GM19238 (cell line): Measurements from ENCODE around the gene ADCY1.
"Not testable (repeated sequence)": the region's sequence is repeated elsewhere in the genome, so short reads cannot be mapped to it uniquely, and the experiment has no call there.

Experiments
- DNase-seq: peaks from one replicate; pipeline ENCODE4 v3.0.0; 2011; ENCODE audit warnings: low spot score; ENCODE audit not compliant: insufficient read length

The ADCY1 gene

GRCh38 chr7:45573661-45574415, at the start of gene ADCY1:
ADCY1 (plus strand) TSS chr7:45574368; CDS start chr7:45574544, 176 bp downstream.
- no peak for DNase-seq

DNA sequence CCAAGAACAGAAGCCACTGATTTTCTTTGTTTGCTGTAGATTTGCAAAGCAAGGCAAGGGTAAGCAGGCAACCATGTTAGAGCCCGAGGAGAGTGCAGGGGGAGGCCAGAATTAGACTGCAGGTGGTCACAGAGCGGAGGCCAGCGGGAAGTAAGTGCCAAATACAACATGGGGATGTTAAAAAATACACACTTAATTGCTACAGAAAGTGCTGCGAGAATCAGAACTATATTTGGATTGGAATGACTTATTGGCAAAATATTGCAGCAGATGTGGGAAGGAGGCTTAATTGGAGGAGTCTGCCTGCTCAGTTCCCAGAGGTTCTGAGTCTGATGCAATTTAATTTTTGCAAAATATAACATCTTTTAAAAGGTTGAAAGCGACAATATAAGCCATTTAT, 49.7 kb upstream of the ADCY1 start:
- DNase-seq = no peak

GRCh38 chr7:45525057-45525456, 49.1 kb upstream of the ADCY1 start:
- no peak for DNase-seq

- no peak for DNase-seq
These were observed 30.7 kb upstream of the ADCY1 start for GRCh38 chr7:45543473-45543872.

GRCh38 chr7:45545105-45545710, 29.0 kb upstream of the ADCY1 start:
- DNase-seq = not testable (repeated sequence)

DNA sequence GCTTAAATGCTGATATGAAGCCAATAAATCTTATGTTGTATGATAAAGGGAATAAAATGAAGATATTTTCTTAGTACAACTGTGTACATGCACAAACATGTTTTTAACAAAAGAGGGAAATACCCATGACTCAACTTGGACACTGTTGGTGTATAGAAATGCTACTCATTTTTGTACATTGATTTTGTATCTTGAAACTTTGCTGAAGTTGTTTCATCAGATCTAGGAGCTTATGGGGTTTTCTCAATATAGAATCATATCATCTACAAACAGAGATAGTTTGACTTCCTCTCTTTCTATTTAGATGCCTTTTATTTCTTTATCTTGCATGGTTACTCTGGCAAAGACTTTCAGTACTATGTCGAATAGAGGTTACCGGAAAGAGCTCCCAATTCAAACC, 25.3 kb upstream of the ADCY1 start:
- not testable (repeated sequence) for DNase-seq

DNA sequence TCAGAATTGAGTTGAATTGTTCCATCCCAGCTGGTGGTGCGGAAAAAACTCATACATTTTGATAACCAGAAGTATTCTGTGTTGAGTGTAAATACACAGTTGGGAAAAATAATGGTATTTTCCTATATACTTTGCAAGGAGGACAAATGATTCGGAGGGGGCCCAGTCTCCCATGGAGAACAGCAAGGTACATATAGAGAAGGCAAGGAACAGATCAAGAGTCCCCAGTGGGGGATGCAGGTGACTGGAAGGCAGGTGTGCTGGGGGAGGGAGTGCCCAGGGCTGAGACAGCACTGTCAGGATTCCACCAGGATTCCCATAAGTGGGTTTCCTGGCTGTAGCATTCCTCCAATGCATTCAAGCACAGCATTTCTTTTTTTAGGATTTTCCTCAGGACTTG, 10.8 kb upstream of the ADCY1 start:
- DNase-seq = no peak

DNA sequence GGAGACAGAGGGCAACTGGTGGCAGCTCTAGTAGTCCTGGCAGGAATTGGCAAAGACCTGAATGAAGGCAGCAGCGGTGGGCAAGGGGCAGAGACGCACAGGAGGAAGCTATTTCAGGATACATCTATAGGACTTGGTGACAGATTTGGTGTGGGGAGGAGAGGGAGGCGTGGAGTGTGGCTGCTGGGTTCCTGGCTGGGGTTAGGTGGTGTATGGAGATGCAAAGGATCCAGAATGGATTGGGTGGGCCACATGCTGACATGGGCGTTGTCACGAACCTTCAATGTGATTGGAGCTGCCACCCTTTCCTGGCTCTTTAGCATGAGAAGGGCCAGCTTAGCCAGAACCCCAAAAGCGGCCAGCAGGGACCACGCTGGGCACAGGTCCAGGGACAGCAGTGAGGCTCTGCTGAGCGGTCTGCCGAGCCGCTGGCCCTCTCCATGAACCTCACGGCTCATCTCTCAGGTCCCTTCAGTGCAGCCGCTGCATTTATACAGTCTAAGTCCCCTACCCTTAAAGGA, 10.2 kb upstream of the ADCY1 start:
- no peak for DNase-seq

DNA sequence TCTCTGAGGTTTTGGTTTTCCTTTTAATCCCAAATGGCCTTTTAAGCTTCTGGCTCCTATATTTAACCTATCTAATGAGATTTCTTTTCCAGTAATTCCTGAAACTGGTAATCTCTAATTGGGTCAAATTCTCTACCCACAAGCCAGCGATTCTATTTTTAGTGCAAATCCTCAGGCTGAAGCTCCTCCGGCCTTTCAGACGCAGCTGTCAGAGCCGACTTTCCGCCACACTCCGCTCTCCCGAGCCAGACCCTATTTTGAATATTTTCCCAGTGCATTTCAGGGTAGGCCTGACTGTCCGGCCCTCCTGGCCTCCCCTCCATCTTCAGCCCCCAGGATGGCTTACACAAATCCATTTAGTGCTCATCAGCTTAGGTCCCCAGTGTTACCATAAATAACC, 9.7 kb upstream of the ADCY1 start:
- DNase-seq = no peak

- DNase-seq = no peak
These were observed 9.2 kb upstream of the ADCY1 start for GRCh38 chr7:45564886-45565455.

GRCh38 chr7:45566386-45566785, 7.8 kb upstream of the ADCY1 start:
- no peak for DNase-seq

- DNase-seq = no peak
These were observed 7.2 kb upstream of the ADCY1 start for GRCh38 chr7:45566961-45567360.

DNA sequence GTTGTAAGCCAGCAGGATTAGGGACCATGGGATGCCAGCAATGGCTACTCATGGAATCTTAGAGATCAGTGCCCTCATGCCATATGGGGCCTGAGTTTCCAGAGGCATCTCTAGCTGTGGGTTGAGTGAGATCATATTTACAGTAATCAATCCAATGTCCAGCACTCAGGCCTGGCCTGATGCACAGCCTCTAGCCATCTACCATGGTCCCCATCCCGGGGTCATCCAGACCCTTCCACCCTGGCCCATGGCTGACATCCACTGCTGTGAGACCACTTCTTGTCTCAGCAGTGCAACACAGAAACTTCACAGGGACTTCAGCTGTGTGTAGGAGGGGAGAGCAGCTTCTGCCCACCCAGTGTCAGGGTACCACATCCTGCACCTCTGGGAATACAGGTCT, 6.5 kb upstream of the ADCY1 start:
- DNase-seq = no peak

DNA sequence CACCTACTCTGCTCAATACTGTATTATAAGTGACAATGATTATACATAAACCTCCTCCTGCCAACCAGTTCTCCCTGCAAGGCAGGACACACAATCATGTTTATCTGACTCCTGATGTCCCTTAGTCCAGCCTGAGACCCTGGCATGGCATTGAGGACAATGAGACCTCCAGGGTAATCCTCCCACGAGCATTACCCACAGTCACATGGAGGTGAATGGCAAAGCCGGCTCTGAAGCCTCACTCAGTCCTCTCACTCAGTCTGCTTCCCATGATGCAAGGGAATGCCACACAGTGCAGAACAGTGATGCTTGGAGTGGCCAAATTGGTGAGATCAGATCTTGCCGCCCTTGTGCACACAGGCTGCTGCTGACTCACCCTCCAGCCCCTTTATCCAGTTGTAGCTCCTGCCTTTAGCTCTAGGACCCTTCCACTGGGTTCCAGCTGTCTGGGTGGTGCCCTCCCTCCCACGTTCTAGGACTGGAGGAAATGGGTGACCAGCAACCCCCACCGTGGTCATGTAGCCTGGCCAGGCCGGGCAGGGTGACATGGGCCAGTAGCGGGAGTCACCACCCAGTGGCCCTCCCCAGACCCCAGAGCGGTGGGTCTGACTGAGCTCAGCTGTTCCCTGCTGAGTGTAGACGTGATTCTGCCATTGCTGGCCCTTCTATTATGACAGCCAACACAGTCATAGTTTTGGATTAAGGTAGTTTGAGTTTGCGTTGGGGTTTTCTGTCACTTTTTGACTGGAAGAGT, 5.5 kb upstream of the ADCY1 start:
- DNase-seq = no peak

GRCh38 chr7:45569290-45569685, 4.9 kb upstream of the ADCY1 start:
- DNase-seq = no peak

GRCh38 chr7:45570797-45571196, 3.4 kb upstream of the ADCY1 start:
- no peak for DNase-seq

DNA sequence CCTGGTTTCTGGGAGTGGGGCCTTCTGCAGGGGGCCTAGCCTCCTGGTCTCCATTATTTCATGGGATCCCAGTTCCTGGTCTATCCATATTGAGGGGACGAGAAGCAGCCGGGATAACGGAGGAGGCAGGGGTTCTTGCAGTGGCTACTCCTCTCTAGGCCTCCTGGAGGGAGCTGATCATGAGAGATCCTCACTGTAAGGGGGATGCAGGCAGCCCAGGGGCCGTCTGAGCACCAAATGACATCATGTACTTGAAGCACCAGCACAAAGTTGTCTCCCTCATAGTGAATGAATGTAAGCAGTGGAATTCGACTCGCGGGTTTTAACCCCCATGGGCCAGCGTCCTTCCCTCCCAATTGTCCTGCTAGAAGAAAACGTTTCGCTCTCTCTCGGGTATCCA, 964 bp upstream of the ADCY1 start:
- DNase-seq = no peak

DNA sequence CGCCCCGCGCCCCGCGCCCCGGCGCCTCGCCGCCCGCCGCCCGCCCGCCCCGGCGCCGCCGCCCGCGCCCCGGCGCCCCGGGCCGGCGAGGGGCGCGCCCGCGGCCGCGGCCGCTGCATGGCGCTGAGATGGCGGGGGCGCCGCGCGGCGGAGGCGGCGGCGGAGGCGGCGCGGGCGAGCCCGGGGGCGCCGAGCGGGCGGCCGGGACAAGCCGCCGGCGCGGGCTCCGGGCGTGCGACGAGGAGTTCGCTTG, 174 bp downstream of the ADCY1 start:
- DNase-seq = peak; percentile 28

GRCh38 chr7:45574669-45575500, 717 bp downstream of the ADCY1 start:
- DNase-seq = no peak

- no peak for DNase-seq
These were observed 1.5 kb downstream of the ADCY1 start for GRCh38 chr7:45575501-45576248.
